Activated T-cell treated with anti-CD3 and anti-CD28 coated beads for 48 hours (primary cell): ENCODE results near the gene BPHL.
"Not testable (repeated sequence)": the region's sequence is repeated elsewhere in the genome, so short reads cannot be mapped to it uniquely, and the experiment has no call there.

Experiments used
- DNase-seq: peaks from one replicate; pipeline ENCODE4 v3.0.0-alpha.2; 2020; ENCODE audit warnings: low read depth

The BPHL gene

DNA sequence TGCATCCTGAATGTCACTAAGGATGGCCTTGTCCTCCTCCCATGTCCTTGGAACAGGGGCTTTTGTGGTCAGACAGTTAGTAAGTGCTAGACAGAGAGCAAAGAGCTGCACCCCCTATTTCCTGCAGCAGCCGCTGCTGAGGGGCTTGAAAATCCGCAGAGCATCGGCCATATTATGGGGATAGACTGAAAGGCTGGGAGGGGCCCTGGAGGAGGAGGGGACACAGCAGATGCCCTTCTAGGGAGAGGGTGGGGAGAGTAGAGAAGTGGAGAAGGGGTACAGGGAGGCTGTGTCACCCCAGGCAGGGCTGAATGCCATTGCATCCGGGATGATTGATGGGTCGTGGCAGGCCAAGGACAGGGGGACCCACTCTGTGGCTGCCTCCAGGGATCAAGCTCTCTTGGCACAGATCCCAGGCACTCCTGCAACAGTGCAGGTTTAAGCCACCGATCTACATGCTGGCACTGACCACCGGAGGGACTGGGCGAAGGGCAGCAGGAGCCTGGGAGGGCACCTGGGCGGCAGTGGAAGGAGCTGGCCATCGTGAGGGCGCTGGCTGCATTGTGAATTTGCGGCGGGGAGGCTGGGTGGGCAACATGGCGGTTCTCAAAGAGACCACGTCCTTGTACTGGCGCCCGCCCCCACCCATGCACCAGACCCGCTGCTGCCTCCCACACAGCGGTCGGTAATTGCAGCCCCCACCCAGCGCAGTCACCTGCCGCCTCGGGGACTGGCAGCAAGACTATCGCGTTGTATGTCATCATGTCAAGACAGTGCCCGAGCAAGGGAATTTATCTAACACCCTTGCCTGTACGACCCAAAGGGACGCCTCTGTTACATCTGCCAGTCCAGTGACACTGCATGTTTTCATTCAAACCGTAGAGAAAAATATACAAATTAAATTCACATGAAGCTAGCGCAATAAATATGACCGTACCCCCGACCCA is 37.9 kb downstream of the BPHL start:
- peak; percentile 3 for DNase-seq

DNA sequence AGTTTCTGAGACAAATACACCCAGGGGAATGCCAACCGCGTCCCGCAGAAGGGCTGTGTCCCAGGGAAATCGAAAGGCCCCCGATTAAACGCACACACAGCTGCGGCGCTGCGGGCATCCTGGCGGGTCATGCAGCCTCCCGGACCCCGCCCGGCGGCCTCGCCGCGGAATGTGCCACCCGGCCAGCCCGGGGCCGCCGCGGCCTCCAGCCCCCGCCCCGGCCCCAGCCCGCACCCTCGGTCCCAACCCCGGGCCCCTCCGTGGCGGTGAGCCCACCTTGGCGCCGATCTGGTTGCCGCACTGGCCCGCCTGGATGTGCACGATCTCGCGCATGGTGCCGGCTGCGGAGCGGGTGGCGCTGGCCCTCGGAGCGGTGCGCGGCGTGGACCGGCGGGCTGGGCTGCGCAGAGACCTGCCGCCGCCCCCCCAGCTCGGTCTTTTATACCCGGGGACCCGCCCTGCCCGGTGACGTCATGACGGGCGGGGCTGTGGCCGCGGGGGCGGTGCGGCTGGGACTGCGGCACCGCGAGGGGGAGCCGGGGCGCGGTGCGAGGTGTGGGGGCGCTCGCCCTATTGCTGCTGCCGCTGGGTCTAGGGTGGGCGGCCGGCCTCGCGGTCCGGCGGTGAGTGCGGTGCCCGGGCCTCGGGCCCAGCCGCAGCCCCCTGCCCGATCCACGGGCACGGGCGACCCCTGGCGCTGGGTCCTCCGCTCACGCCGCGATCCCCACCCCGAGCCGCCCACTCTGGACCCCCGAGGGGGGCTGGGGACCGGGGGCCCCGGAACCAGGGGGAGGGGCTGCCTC is 38.8 kb downstream of the BPHL start, which contains the start of gene TUBB2A:
Gene TUBB2A, minus strand, starts transcription at position 414 of the 803 bp plus-strand sequence. Its CDS starts 81 bp downstream, at position 333.
- DNase-seq = peak; percentile 80

DNA sequence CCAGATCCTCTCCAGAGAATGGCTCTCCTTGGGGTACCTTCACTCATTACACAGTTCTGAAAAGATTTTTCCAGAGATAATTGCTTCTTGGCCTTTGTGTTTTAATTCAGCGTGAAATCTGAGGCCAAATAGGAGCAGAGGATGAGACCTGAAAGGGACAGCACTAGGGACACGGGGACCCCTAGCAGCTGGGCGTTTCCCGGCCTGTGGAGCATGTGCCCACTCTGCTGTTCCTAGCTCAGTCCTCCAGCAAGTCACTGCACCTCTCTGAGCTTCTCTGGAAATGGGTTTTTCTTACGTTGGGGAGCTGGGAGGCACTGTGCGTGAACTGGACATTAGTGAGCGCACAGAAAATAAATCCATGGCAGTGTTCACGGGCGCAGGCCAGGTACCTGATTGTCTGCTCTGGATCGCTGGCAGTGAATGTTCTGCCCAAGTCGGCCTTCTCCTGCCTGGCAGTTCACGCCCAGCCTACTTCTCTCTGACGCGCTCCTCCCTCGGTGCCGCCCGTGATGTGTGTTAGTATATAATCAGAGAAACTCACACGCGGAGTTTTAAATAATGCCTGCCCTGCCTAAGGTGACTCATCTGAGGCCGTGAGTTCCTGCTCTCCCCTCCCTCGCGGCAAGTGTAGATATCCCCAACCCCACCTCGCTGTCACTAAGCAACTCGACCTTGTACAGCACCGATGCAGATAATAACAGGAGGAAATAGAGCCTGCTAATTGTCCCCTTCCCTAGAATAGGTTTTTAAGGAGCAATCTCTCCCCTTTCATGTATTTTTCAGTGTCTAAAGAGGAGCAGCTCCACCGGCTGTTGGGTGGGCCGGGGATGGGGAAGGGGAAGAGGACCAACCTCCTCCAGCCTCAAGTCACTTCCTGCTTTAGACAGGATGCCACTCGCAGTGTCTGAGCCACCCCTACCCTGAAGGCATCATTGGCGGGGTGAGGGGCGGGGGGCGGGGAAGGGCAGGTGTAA is 41.6 kb downstream of the BPHL start:
- DNase-seq = peak; percentile 28

DNA sequence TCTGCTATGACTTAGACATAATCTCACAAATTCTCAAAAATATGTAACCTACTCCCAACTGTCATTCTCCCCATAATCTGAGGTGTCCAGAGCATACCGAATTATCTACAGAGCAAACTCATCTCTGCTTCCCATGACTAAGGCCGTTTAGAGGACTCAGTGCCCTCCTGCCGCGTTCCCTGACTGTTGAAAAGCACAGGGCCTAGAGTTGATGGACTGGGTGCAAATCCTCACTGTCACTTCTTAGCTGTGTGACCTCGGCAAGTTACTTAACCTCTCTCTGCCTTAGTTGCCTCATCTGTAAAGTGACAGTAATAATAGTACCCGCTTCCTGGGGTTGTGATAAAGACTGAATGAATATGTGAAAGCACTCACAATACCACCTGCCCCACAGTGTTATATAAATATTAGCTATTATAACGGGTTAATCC is 43.6 kb downstream of the BPHL start:
- DNase-seq = no peak

DNA sequence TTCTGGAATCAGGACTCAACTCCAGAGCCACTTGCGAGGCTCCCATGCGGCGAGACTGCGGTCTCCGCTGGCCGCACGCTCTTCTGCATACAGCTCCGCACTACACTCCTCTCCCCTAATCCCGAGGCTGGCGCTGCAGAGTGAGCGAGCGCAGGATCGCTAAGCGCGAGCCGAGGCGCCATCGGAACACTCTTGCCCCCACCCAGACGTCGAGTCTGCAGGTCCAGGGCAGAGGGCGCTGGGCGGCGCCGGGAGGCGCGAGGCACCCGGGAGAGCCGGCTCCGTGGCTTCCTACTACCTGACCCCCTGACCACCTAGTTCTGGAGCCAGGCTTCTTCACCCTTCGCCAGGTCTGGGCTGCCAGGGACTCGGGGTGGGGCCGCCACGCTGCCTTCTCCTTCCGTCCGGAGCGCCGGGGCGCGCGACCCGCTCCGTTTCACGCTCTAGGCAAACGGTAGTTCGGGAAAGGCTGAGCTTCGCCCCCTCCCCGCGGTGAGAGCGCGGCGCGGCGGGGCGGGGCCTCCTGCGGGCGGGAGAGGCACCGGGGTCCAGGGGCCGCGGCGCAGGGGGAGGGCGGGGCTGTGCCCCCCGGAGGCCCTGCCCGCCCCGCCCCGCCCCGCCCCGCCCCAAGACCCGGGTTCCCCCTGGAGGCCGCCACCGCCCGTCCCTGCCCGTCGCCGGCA is 44.2 kb downstream of the BPHL start:
- DNase-seq = peak; percentile 48

DNA sequence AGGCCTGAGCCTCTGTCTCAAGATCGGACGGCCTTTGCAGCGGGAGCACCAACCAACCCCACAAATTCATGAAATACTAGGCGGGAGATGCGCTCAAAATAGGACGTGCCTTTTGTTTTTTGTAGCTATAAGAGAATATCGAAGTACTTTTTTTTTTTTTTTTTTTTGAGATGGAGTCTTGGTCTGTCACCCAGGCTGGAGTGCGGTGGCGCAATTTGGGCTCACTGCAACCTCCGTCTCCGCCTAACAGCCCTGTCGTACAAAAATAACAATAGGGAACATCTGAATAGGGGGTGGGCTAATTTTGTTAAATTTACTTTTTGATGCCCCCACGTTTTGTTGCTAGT is 44.7 kb downstream of the BPHL start:
- DNase-seq = no peak

DNA sequence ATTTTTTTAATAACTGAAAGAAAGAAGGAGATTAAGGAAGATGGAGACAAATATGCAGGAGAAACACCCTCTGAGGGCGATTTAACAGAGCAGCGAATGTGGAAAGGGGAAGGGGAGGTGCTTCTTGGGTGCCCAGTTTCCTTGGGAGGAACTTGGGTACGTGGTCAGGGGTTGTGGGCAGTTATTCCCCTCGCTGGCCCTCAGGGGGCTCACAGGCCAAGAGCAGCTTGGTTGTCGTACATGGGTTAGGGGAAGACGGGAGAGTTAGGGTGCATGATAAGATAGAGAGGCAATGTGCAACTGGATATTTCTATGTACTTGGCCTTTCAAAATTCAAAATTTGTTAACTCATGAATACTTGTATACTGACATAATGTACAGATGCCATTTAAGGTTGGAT is 45.9 kb downstream of the BPHL start:
- DNase-seq = no peak

DNA sequence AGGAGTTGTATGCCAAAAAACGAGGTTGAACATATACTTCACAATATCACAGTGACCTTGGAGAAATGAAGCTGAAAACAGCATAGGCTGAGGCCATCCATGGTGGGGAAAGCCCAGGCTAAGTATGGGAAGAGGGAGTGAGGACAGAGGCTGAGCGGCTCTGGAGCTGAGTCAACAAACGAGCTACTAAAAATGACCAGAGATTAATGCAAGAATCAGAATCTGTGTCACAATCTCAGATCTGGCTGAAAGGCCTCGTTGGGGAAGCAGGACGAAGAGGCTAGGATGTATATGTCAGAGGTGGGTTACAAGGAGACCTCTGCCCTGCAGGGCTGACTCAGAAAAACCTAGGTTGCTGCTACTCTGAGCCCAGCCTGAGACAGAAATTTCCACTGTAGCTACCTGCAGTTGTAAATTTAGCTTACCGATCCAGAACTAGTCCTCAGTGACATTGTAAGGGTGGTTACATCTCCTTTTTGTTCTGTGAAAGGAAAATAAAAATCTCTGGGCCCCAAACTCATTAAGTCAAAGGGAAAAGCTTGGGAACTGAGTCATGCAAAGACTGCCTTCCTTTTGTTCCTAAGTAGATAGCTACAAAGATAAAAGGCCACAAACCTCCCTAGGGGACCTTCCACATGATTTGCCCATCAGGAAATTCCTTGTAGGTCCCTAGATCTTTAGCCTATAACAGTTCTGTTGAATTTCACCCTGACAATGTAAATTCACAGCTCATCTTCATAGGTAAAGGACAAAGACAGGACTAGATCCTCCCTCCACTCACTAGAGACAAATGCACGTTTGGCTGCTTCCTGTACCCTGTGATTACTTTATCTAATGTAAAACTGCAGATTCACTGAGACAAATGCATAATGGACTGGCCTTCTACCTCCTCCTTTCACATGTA is 47.4 kb downstream of the BPHL start:
- DNase-seq = no peak

DNA sequence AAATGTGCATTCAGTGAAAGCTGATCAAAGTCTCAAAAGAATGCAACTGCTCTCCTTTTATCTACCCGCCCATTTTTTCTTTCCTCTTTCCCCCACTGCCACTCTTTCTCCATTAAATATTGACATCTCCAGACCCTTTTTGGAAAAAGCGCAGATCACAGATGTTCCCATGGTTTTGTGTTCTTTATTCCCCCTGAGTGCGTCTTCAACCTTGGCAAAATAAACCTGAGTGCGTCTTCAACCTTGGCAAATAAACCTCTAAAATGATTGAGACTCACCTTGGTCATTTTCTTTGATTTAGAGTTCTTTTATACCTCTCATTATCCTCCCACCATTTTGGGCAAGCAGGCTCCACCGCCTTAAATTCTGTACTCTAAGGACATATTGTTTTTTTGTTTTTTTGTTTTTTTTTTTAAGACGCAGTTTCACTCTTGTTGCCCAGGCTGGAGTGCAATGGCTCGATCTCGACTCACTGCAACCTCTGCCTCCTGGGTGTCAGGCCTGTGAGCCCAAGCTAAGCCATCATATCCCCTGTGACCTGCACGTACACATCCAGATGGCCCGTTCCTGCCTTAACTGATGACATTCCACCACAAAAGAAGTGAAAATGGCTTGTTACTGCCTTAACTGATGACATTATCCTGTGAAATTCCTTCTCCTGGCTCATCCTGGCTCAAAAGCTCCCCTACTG is 48.2 kb downstream of the BPHL start:
- not testable (repeated sequence) for DNase-seq

DNA sequence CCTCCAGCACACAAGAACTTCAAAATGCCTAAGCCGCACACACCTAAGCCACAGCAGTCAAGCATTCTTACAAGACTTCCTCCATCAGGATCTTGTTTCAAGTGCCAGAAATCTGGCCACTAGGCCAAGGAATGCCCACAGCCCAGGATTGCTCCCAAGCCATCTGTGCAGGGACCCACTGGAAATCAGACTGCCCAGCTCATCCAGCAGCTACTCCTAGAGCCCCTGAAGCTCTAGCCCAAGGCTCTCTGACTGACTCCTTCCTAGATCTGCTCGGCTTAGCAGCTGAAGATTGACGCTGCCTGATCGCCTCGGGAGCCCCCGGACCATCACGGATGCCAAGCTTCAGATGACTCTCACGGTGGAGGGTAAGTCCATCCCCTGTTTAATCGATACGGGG is 49.5 kb downstream of the BPHL start:
- DNase-seq = not testable (repeated sequence)

DNA sequence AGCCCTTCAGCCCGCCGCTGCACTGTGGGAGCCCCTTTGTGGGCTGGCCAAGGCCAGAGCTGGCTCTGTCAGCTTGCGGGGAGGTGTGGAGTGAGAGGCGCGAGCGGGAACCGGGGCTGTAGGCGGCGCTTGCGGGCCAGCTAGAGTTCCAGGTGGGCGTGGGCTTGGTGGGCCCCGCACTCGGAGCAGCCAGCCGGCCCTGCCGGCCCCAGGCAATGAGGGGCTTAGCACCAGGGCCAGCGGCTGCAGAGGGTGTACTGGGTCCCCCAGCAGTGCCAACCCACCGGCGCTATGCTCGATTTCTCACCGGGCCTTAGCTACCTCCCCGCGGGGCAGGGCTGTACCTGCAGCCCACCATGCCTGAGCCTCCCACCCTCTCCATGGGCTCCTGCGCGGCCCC is 52.2 kb downstream of the BPHL start:
- DNase-seq = not testable (repeated sequence)

DNA sequence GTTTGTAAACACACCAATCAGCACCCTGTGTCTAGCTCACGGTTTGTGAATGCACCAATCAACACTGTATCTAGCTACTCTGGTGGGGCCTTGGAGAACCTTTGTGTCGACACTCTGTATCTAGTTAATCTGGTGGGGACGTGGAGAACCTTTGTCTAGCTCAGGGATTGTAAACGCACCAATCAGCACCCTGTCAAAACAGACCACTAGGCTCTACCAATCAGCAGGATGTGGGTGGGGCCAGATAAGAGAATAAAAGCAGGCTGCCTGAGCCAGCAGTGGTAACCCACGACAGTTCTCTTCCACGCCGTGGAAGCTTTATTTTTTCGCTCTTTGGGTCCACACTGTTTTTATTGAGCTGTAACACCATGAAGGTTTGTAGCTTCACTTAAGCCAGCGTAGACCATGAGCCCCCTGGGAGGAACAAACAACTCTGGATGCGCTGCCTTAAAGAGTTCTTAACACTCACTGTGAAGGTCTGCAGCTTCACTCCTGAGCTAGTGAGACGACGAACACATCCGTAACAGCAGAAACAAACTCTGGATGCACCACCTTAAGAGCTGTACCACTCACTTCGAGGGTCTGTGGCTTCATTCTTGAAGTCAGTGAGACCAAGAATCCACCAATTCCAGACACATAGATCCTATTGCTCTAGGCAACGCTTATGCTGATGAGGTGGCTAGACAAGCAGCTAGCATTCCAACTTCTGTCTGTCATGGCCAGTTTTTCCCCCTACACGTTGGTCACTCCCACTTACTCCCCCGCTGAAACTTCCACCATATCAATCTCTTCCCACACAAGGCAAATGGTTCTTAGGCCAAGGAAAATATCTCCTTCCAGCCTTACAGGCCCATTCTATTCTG is 53.0 kb downstream of the BPHL start:
- DNase-seq = not testable (repeated sequence)

DNA sequence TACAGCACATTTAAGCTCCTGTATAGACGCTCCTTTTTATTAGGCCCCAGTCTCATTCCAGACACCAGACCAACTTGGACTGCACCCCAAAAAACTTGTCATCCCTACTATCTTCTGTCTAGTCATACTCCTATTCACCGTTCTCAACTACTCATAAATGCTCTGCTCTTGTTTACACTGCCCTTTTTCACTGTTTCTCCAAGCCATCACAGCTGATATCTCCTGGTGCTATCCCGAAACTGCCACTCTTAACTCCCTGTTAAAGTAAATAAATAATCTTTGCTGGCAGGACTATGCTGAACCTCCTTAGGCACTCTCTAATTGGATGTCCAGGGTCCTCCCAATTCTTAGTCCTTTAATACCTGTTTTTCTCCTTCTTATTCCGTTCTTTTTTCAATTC is 54.3 kb downstream of the BPHL start:
- not testable (repeated sequence) for DNase-seq

DNA sequence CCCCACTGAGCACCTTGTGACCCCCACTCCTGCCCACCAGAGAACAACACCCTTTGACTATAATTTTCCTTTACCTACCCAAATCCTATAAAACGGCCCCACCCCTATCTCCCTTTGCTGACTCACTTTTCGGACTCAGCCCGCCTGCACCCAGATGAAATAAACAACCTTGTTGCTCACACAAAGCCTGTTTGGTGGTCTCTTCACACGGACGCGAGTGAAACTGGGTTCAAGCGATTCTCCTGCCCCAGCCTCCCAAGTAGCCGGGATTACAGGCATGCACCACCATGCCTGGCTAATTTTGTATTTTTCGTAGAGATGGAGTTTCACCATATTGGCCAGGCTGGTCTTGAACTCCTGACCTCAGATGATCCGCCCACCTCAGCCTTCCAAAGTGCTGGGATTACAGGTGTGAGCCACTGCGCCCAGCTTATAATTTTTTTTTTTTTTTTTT is 55.2 kb downstream of the BPHL start:
- DNase-seq = not testable (repeated sequence)

DNA sequence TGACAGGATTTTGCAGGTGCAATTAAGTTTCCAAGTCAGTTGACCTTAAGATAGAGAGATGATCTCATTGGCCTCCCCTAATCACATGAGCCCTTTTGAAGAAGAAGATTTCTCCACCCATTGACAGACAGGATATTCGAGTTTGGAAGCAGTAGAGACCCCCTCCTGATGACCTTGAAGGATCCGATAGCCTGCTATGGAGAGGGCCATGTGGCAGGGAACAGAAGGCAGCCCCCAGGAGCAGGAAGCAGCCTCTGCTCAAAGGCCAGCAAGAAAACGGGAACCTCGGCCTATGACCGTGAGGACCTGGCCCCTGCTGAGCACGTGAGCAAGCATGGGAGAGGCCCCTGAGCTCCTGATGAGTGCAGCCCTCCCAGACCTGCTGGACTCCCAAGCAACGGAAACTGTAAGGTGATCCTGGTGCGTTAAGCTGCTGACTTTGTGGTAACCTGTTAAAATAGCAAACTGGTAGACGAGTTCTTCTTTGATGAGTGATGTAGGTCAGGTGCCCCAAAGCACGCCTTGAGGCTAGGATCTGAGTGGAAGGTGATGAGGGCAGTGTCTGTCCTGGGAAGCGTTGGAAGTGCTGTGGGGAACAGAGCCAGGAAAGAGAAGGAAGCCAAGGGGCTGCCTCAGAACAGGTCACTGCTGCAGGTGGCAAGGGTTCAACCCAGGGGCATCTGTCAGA is 57.3 kb downstream of the BPHL start:
- no peak for DNase-seq

DNA sequence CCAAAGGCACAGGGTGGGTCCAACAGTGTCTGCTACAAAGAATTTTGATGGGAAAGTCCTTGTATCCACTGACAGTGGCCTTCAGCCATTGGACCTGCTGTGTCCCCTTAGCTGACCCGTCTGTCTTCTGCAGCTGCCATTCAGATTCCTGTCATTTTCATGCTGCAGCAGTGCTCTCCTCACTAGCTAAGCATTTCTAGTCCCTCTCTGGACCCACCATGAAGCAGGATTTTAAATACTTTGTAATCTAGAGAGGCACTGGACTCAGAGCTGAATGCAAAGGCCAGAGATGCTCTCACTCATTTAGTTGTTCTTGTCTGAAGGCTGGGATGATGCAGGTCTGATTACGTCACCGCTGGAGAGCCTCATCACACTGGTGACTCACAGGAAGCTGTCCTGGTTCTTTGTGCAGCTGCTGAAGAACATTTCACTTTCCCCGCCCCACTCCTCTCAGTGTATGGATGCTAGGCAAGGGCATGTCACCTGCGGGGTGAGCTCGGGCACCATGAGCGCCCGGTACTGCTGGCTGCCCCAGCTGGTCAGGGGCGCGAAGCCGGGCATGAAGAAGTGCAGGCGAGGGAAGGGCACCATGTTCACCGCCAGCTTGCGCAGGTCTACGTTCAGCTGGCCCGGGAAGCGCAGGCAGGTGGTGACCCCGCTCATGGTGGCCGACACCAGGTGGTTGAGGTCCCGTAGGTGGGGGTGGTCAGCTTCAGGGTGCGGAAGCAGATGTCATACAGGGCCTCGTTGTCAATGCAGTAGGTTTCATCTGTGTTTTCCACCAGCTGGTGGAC is 58.2 kb downstream of the BPHL start:
- peak; percentile 36 for DNase-seq

DNA sequence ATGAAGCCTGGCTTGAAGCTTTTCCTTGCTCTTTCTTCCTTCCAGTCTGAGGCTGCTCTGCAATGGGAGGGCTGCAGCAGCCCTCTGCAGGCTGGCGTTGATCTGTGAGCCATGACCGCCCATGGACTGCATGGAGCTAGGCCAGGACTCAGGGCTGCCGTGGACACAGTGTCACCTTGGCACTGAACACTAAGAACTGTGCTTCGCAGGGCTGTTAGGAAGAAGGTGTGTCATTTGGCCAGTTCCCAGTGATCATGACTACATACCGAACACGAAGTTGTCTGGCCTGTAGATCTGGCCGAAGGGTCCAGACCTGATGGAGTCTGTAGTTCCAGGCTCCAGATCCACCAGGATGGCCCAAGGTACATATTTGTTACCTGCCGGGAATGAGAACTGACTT is 60.2 kb downstream of the BPHL start:
- DNase-seq = not testable (repeated sequence)
